ENCODE data around the gene UNG.
A peak's percentile ranks its signal among the peaks of the same experiment; 100 is the strongest.
"Not testable (repeated sequence)": the region's sequence is repeated elsewhere in the genome, so short reads cannot be mapped to it uniquely, and the experiment has no call there.

UNG gene

DNA sequence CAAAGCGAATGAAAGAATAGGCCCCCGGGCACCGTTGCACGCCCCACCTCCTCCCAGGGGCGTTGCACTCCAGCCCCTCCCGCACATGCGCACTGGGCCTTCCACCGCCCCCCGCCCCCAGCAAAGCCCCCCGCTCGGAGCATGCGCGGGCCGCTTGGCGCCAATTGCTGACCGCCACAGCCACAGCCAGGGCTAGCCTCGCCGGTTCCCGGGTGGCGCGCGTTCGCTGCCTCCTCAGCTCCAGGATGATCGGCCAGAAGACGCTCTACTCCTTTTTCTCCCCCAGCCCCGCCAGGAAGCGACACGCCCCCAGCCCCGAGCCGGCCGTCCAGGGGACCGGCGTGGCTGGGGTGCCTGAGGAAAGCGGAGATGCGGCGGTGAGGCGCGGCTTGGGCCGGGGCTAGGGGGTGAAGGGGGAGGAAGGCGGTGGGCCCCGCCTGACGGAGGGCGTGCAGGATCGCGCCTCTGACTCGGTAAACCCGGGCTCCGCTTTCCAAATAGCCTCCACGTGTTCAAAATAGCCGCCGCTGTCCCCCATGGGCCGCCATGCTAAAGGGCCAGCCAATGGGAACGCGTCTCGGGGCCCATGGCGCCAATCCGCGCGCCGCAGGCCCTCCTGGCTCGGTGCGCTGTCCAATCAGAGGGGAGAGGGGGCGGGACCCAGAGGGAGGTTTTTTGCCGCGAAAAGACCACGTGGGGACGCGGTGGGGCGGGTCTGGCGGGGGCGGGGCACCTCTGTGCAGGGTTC is at the start of gene UNG:
UNG (plus strand) TSS at position 163 of the 748 bp plus-strand sequence; CDS start at position 246, 83 bp downstream.
- peak; percentile 91 for DNase-seq (ENCODE audit: low read depth)

DNA sequence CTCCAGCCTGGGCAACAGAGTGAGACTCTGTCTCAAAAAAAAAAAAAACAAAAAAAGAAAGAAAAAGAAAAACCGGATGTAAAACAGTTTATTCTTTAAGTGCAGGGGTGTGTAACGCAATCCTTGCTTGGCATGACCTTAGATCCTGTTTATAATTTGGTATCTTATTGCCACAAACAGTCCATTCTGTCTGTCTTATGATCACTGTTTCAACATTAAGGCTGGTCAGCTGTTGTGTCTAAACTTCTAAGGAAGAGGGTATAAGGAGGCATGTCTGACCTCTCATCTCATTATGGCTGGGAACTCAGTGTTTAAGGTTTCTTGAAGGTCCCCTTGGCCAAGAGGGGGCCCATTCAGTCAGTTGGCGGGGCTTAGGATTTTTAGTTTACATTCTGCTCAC is 48.7 kb upstream of the UNG start:
- DNase-seq (ENCODE audit: low read depth): not testable (repeated sequence)

DNA sequence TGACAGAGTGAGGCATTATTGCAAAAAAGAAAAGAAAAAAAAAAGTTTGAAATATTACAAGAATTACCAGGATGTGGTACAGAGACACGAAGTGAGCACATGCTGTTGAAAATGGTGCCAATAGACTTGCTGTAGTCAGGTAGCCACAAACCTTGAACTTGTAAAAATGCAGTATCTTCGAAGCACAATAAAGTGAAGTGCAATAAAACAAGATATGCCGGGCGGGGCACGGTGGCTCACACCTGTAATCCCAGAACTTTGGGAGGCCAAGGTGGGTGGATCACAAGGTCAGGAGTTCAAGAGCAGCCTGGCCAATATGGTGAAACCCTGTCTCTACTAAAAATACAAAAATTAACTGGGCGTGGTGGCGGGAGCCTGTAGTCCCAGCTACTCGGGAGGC is 47.6 kb upstream of the UNG start:
- not testable (repeated sequence) for DNase-seq (ENCODE audit: low read depth)

DNA sequence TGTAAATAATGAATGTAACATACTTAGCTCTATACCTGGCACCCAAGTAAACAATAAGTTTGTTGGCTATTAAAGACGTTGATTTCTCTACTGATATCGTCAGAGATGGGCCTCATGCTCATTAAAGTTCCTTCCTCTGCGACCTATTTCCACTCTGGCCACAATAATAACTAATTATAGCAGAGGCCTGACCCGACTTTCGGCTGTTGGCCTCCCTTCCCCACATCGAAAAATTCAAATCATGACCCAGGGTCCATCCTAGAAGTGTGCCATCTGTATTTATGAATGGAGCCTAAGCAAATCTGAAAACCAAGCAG is 45.3 kb upstream of the UNG start:
- no peak for DNase-seq (ENCODE audit: low read depth)

DNA sequence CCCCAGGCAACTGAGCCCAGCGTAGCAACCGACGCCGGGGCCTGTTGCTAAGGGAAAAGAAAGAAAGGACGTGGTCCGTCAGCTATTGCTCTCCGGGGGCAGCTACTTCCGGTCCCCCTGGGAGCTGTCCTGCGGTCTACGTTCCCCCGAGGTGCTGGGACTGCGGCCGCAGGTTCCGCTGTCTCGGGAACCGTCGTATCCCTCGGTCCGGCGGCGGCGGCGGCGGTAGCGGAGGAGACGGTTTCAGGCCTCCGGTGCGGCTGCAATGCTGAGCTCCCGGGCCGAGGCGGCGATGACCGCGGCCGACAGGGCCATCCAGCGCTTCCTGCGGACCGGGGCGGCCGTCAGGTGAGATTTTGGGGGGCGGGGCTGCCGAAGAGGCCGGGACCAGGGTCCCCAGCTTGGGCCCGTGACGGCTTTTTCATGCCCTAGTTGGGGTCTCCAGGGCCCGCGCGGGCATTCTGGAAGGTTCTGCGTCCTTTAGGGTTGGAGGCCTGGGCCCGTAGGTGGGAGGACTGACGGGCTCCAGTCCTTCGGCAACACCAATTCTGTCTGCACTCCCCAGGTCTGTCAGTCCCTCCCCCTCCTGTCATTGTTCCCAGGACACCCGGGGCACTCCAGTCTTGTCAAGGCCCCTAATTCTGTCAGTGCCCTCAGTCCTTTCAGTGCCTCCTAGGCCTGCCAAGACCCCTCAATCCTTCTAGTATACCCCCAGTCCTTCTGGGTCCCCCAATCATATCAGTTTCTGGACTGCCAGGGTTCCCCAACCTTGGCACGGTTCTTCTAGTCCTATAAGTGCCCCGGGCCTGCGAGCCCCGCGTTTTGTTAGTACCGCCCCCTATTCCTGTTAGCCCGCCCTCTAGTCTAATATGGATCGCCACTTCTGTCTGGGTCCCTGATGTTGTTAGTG is 44.7 kb upstream of the UNG start, which contains the start of gene USP30:
USP30 (plus strand) TSS at position 163 of the 910 bp plus-strand sequence; CDS start at position 266, 103 bp downstream.
- peak; percentile 62 for DNase-seq (ENCODE audit: low read depth)

DNA sequence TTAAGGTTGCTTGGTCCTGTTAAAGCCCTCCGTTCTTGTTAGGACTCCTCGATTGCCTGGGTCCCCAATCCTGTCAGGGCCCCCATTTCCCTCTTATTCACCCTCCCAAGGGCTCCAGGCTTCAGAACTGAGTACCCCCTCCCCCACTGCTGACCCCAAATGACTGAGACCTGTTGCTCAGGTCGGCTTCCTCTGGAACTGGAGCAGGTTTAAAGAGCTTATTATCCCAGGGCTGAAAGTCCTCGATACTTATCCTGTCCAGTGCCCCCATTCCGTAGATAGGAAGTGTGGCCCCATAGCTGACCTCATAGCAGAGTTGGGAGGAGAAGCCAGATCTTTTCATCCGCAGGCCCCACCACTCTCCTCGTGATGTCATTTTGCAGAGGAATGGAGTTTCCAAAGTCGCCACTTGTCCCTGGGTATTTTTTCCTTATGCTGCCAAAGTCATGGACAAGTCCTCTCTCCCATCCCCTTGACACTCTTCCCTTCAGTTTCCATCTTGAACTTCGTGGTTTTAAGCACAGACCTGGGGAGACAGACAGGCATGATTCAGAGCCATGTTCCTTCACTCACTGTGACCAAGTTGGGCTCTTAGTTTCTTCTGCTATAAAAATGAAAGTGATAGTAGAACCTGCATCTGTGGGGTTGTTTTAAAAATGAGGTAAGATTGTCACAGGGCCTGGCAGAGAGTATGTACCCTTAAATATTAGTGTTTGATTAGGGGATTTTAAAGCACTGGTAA is 43.8 kb upstream of the UNG start:
- no peak for DNase-seq (ENCODE audit: low read depth)

DNA sequence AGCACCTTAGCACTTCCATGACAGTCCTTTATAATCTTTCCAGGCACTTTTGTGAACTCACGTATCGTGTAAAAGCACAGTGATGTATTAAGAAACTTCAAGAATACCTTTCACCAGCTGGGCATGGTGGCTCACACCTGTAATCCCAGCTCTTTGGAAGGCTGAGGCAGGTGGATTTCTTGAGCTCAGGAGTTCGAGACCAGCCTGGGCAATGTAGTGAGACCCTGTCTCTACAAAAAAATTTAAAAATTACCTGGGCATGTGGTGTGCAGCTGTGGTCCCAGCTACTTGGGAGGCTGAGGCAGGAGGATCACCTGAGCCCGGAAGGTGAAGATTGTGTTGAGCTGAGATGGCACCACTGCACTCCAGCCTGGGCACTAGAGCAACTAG is 43.3 kb upstream of the UNG start:
- not testable (repeated sequence) for DNase-seq (ENCODE audit: low read depth)

DNA sequence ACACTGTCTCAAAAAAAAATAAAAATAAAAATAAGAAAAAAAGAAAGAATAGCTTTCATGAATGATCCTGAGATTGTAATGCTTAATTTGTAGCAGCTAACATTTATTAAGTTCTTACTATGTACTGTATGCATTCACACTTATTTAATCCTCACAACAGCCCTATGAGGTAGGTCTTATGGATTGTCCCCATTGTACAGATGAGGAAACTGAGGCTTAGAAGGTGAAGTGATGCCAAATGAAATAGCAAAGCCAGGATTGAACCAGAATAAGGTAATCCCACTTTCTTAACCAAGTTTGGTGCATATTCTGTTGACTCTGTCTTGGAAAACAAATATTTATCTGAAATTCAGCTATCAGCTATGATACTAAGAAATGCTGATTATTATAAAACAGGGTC is 42.9 kb upstream of the UNG start:
- no peak for DNase-seq (ENCODE audit: low read depth)

DNA sequence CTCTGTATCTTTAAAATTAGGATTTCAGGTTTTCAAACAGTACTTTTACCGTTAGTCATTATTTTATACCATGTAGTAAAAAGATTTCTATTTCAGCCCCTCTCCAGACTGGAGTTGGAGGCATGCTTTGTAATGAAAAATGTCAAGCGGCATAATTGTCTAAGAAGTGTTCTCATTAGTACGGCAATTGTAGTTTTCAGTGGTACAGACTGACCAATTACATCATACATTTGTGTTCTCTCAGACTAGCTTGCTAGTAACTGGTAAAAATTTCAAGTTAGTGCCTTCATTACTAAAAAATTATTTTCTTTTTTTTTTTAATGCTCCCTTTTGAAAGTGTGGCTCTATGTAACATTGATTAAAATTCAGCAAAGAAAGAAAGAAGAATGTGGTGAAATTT is 40.5 kb upstream of the UNG start:
- DNase-seq (ENCODE audit: low read depth): no peak

DNA sequence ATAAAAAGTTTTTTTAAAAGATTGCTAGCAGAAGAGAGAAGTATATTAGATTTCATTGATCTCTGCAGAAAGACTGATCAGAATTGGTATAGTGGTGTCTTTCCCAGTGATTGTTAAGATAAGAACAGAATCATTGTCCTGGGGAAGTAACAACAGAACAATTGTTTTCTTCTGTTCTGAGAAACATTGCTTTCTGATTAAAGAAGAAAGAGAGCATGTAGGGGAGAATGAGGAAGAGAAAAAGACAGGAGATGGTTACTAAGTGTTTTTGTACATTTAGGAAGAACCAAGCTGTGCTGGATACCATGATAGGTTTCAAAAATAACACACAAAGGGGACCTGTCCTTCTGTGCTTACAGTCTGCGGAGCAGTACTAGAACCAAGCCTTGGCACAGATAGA is 40.0 kb upstream of the UNG start:
- DNase-seq (ENCODE audit: low read depth): no peak

DNA sequence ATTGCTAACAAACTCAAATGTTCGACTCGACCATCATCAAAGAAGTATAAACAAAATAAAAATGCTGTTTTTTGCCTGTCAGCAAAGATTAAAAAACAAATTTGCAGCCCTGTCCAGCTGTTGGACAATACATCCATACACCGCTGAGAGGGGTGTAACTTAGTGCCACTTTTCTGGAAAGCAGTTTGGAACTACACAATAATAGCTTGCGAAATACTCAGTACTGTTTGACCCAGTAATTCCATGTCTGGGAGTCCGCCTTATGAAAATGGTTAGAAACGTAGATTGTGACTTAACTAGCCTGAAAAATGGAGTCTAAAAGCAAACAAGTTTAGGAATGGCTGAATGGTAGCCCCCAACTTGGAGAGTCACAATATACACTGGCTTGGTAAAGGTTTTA is 38.6 kb upstream of the UNG start:
- DNase-seq (ENCODE audit: low read depth): no peak

DNA sequence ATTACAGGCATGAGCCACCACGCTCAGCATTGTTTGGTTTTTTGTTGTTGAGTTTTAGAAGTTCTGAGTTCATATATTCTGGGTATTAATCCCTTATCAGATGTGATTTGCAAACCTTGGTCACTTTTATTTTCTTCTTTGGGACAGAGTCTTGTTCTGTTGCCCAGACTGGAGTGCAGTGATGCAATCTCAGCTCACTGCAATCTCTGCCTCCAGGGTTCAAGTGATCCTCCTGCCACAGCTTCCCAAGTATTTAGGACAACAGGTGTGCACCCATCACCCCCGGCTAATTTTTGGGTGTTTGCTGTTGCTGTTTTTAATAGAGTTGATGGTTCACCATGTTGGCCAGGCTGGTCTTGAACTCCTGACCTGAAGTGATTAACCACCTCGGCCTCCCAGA is 33.3 kb upstream of the UNG start:
- no peak for DNase-seq (ENCODE audit: low read depth)

DNA sequence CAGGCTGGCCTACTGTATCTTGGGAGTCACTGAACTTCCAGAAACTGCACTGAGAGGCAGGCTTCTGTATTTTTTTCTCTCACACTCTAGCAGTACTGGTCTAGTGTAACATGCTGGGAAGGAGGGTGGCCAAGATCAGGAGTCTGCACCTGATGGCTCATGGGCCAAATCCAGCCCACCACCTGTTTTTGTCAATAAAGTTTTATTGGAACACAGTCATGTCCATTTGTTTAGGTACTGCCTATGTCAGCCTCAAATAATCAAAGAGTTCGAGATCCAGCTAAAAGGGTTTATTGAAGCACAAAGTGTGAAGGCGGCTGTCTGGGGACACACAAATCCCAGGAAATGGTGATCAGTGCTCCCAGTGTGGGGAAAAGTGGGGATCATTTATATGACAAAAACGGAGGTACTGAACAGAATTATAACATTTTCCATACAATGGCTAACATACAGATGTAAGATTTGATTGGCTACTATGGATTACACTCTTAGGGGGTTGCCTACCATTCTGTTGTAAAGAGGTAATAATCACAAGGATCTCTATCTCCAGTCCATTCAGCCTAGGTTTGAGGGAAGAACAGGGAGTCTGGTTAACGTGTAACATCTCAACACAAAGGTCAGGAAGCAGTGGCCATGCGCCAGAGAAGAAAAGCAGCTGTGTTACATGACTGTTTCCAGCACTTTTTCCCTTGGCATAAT is 32.1 kb upstream of the UNG start:
- DNase-seq (ENCODE audit: low read depth): no peak

DNA sequence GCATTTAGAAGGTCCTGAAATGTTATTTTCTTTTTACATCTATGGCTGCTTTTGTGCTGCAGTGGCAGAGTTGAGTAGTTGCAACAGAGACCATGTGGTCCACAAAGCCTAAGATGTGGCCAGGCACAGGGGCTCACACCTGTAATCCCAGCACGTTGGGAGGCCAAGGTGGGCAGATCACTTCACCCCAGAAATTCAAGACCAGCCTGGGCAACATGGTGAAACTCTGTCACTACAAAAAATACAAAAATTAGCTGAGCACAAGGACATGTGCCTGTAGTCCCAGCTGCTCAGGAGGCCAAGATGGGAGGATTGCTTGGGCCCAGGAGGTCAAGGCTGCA is 31.6 kb upstream of the UNG start:
- DNase-seq (ENCODE audit: low read depth): no peak

DNA sequence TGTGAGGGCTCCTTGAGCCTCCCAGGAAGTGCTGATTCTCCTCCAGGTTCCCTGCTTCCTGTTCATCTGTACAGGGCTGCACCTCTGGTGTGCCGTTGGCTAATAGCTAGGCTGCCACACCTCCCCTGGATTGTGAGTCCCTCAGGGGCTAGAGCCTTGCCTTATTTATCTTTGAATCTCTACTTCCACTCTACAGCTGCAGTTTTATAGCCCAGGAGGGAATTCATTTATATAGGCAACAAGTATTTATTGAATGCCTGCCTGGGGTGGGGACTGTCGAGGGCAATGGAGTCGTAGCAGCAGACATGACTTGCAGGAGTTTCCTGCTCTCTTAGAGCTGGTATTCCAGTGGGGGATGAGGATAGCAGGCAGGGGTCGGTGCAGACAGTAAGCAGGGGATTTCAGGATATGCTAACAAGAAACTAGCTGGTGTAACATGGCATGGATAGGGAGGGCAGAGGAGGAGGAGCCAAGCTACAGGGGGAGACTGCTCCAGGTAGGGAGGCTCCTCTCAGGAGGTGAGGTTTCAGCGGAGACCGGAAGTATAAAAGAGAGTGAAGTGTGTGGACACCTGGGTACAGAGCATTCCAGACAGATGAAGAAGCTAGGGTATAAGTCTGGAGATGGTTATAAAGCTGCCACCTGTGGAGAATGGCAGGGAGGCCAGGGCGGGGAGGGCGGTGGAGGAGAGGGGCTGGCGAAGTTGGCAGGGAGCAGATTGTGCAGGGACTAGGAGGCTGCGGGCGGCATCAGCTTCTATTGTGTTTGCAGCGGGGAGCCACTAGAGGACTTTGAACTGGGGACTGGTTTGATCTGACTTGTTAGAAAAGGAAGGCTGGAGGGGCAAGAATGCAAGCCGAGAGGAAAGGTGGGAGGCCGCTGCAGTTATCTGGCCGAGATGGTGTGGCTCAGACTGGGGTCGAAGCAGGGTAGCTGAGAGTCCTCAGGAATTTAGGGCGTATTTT is 27.8 kb upstream of the UNG start:
- DNase-seq (ENCODE audit: low read depth): no peak

DNA sequence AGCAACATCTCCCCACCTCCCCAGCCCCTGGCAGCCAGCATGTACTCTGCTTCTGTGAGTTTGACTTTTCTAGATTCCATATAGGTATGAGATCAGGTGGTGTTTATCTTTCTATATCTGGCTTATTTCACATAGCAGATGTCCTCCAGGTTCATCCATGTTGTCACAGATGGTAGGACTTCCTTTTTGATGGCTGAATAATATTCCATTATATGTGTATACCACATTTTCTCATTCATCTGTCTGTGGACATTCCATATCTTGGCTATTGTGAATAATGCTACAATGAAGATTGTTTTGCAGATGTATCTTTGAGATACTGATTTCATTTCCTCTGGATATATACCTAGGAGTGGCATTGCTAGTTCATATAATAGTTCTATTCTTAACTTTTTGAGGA is 22.5 kb upstream of the UNG start:
- no peak for DNase-seq (ENCODE audit: low read depth)

DNA sequence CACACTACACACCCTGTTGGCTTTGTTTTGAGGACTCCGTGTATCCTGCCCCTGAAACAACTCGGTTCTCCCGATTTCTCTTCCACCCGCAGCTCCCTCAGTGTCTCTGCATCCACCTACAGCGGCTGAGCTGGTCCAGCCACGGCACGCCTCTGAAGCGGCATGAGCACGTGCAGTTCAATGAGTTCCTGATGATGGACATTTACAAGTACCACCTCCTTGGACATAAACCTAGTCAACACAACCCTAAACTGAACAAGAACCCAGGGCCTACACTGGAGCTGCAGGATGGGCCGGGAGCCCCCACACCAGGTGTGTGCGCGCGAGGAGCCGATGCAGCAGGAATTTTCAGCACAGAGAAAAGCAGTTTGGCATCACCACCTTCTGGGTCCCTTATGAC is 14.6 kb upstream of the UNG start:
- no peak for DNase-seq (ENCODE audit: low read depth)

DNA sequence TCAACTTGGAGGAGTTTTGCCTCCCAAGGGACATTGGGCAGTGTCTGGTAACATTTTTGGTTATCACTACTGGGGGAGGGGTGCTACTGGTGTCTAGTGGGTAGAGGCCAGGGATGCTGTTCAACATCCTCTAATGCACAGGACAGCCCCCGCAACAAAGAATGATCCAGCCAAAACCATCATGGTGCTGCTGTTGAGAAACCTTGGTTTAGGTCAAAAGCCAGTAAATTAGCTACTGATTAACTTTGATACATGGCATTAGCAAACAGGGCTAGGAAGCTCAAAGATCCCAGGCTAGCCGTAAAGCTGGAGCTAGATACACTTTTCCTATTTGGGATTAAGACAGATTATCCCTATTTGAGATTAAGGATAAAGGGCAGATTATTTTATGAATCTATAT is 13.0 kb upstream of the UNG start:
- no peak for DNase-seq (ENCODE audit: low read depth)

DNA sequence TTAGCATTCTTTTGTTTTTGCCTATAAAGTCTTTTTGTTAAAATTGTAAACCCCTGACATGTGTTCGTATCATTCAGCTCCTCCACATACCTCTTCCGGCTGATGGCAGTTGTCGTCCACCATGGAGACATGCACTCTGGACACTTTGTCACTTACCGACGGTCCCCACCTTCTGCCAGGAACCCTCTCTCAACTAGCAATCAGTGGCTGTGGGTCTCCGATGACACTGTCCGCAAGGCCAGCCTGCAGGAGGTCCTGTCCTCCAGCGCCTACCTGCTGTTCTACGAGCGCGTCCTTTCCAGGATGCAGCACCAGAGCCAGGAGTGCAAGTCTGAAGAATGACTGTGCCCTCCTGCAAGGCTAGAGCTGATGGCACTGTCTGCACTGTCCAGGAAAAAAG is 11.8 kb upstream of the UNG start:
- no peak for DNase-seq (ENCODE audit: low read depth)

DNA sequence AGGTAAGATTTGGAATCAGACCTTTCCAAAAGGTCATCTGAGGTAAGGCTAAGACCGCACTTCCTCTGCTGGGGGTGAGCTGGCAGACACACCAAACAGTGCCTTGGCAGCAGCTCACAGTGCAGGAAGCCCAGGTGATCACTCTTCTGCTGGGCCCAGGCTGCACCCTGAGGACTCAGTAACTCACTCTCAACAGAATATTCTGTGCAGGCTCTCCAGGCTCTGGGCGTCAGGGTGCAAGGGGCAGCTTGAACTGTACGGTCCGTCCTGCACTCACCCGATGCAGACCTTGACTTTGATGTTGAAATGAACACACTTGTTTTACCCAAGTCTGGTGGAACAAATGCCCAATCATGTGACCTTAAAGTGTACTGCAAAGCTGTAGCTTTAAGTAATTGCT is 10.1 kb upstream of the UNG start:
- DNase-seq (ENCODE audit: low read depth): no peak

DNA sequence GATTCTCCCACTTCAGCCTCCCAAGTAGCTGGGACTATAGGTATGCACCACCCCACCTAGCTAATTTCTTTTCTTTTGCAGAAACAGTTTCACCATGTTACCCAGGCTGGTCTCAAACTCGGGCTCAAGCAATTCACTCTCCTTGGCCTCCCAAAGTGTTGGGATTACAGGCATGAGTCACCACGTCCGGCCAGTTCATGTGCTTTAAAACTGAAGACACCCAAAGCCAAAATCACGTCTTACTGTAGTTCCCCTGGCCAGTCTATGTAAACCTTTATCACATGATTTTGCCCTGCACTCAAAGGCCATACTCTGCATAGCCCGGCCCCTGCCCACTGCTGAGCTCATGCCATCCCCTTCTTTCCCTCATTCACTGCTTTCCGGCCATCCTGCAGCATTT is 8.6 kb upstream of the UNG start:
- no peak for DNase-seq (ENCODE audit: low read depth)
